Subcutaneous adipose tissue (tissue), 4 donors: Measurements from ENCODE around the gene FAM168B. TPM values are rescaled to one million over a fixed set of nuclear protein-coding genes. Genes with fewer than 3 reads are reported as not detected.

Source experiments
- CTCF ChIP-seq: fragments of 450-650 bp; IDR thresholded peaks from one replicate; pipeline ENCODE4 v1.5.1; 2016; ENCODE audit warnings: low read depth, mild to moderate bottlenecking, control low read depth, antibody characterized with exemption, moderate library complexity
- total RNA-seq, 4 donors: library from RNA; depleted of rRNA; stranded (reverse); fragments of >200 nt; gene quantifications; one replicate each; pipeline ENCODE4 v1.1.0, GENCODE V29; 2016

FAM168B gene
- total RNA-seq, 4 donors from 2014 or later = 72.1 to 107 (median 87.2) TPM

- no peak for TF ChIP-seq CTCF
Measured at GRCh38 chr2:131126436-131126835, 33.2 kb upstream of the FAM168B start.

- TF ChIP-seq CTCF = no peak
Measured at GRCh38 chr2:131125195-131125757, 32.0 kb upstream of the FAM168B start.

- TF ChIP-seq CTCF = no peak
Measured at GRCh38 chr2:131123192-131123591, 29.9 kb upstream of the FAM168B start.

GRCh38 chr2:131122496-131122895 lies 29.2 kb upstream of the FAM168B start:
- no peak for TF ChIP-seq CTCF

- no peak for TF ChIP-seq CTCF
Measured at GRCh38 chr2:131121464-131121863, 28.2 kb upstream of the FAM168B start.

GRCh38 chr2:131120815-131121317 lies 27.6 kb upstream of the FAM168B start:
- TF ChIP-seq CTCF = no peak

GRCh38 chr2:131115752-131116151 lies 22.5 kb upstream of the FAM168B start:
- TF ChIP-seq CTCF = no peak
